ENCODE results near the gene KLHL22.

GRCh38 chr22:20494978-20495860 is at the start of gene KLHL22:
- TF ChIP-seq RAD21 (IDR thresholded peaks at IDR 0.05; ENCODE audit: low read depth) (no peak), TAF1 (IDR thresholded peaks at IDR 0.05; ENCODE audit: low read depth) (no peak; the same call in 1 of the 2 replicates), EP300 (IDR thresholded peaks at IDR 0.05; ENCODE audit: borderline replicate concordance) (no peak), USF1 (IDR thresholded peaks at IDR 0.05) (no peak), MAX (IDR thresholded peaks at IDR 0.05) (peak; percentile 77; the same call in 1 of the 2 replicates), REST (IDR thresholded peaks at IDR 0.05; ENCODE audit: low read depth) (no peak)
